HEK293 (cell line): ENCODE measurements around the gene TTC22.

ENCODE experiments used
- CTCF ChIA-PET: fragments of 350-600 bp; formaldehyde crosslinking; extraction: SDS; loops from one replicate; lab custom pipeline; 2021; ENCODE audit warnings: antibody characterized with exemption; lab: Yijun Ruan, JAX
- POLR2A ChIA-PET: fragments of 300-600 bp; formaldehyde crosslinking; extraction: SDS; loops from one replicate; lab custom pipeline; 2020; ENCODE audit warnings: antibody characterized with exemption, inconsistent platforms; lab: Yijun Ruan, JAX
- H3K27ac ChIP-seq: fragments of 200-500 bp; sonication (Bioruptor generic); 2 replicates; pipeline ENCODE4 v1.5.1; 2014; ENCODE audit warnings: low read depth, low read length, control low read depth, inconsistent platforms; ENCODE audit errors: extremely low read depth
- H3K36me3 ChIP-seq, 2 experiments: fragments of 200-500 bp in 1 of 2; sonication (Bioruptor generic) in 1 of 2; 1 replicate in 1 of 2; 2 replicates in 1 of 2; pipeline ENCODE4 v1.5.1; 2014 to 2017; ENCODE audit warnings: inconsistent platforms in 2 of 2, low read length in 2 of 2; ENCODE audit not compliant: control insufficient read depth in 2 of 2, insufficient read depth in 1 of 2
- H3K4me1 ChIP-seq: fragments of 200-500 bp; sonication (Bioruptor generic); 2 replicates; pipeline ENCODE4 v1.5.1; 2014; ENCODE audit warnings: mild to moderate bottlenecking, low read length, inconsistent platforms; ENCODE audit not compliant: control insufficient read depth, insufficient read depth
- H3K4me3 ChIP-seq: 2 replicates; pipeline ENCODE4 v1.5.1; 2011; ENCODE audit warnings: low read depth, mild to moderate bottlenecking, control low read depth, low read length, moderate library complexity
- H3K9me3 ChIP-seq: fragments of 200-500 bp; sonication (Bioruptor generic); 2 replicates; pipeline ENCODE4 v1.5.1; 2014; ENCODE audit warnings: low read depth, low read length, inconsistent platforms; ENCODE audit not compliant: control insufficient read depth, insufficient read depth
- GLIS2 ChIP-seq: fragments of 450-650 bp; formaldehyde crosslinking; IDR thresholded peaks from 2 replicates; pipeline ENCODE4 v1.5.1; 2016; ENCODE audit warnings: missing biosample characterization, missing genetic modification characterization
- KLF9 ChIP-seq: fragments of 450-650 bp; formaldehyde crosslinking; IDR thresholded peaks from 2 replicates; pipeline ENCODE4 v1.5.1; 2016; ENCODE audit warnings: missing biosample characterization, missing genetic modification characterization, low read depth
- SALL2 ChIP-seq: fragments of 450-650 bp; formaldehyde crosslinking; IDR thresholded peaks from 2 replicates; pipeline ENCODE4 v1.5.0; 2017; ENCODE audit warnings: missing biosample characterization, mild to moderate bottlenecking, missing genetic modification characterization, borderline replicate concordance
- SP7 ChIP-seq: fragments of 450-650 bp; formaldehyde crosslinking; IDR thresholded peaks from 2 replicates; pipeline ENCODE4 v1.5.1; 2016; ENCODE audit warnings: missing biosample characterization, missing genetic modification characterization
- ZBTB1 ChIP-seq: fragments of 450-650 bp; formaldehyde crosslinking; IDR thresholded peaks from 2 replicates; pipeline ENCODE4 v1.5.1; 2016; ENCODE audit warnings: missing biosample characterization, missing genetic modification characterization
- ZEB2 ChIP-seq: fragments of 450-650 bp; formaldehyde crosslinking; IDR thresholded peaks from 2 replicates; pipeline ENCODE4 v1.5.1; 2016; ENCODE audit warnings: missing biosample characterization, missing genetic modification characterization
- ZFHX2 ChIP-seq: fragments of 450-650 bp; formaldehyde crosslinking; conservative IDR thresholded peaks from 2 replicates; pipeline ENCODE4 v1.5.1; 2016; ENCODE audit warnings: missing biosample characterization, missing genetic modification characterization
- ZFP37 ChIP-seq: fragments of 450-650 bp; formaldehyde crosslinking; IDR thresholded peaks from 2 replicates; pipeline ENCODE4 v1.5.1; 2016; ENCODE audit warnings: missing biosample characterization, missing genetic modification characterization
- ZNF155 ChIP-seq: fragments of 450-650 bp; formaldehyde crosslinking; IDR thresholded peaks from 2 replicates; pipeline ENCODE4 v1.5.1; 2016; ENCODE audit warnings: missing biosample characterization, missing genetic modification characterization
- ZNF184 ChIP-seq: fragments of 450-650 bp; IDR thresholded peaks from 2 replicates; pipeline ENCODE4 v1.5.1; 2018; ENCODE audit warnings: missing biosample characterization, mild to moderate bottlenecking, missing genetic modification characterization
- ZNF19 ChIP-seq: fragments of 450-650 bp; formaldehyde crosslinking; IDR thresholded peaks from 2 replicates; pipeline ENCODE4; 2016; ENCODE audit warnings: missing biosample characterization, missing genetic modification characterization, low read depth
- ZNF2 ChIP-seq: fragments of 450-650 bp; formaldehyde crosslinking; IDR thresholded peaks from 2 replicates; pipeline ENCODE4 v1.5.1; 2016; ENCODE audit warnings: missing biosample characterization, missing genetic modification characterization
- ZNF202 ChIP-seq: fragments of 450-650 bp; formaldehyde crosslinking; IDR thresholded peaks from 2 replicates; pipeline ENCODE4 v1.5.1; 2016; ENCODE audit warnings: missing biosample characterization, missing genetic modification characterization, borderline replicate concordance
- ZNF24 ChIP-seq: fragments of 450-650 bp; formaldehyde crosslinking; IDR thresholded peaks from 2 replicates; pipeline ENCODE4 v1.5.1; 2016; ENCODE audit warnings: missing biosample characterization, missing genetic modification characterization
- ZNF292 ChIP-seq: fragments of 450-650 bp; formaldehyde crosslinking; IDR thresholded peaks from 2 replicates; pipeline ENCODE4 v1.5.1; 2016; ENCODE audit warnings: low read depth, missing biosample characterization, missing genetic modification characterization, borderline replicate concordance
- ZNF302 ChIP-seq: fragments of 450-650 bp; formaldehyde crosslinking; IDR thresholded peaks from 2 replicates; pipeline ENCODE4 v1.5.1; 2016; ENCODE audit warnings: missing biosample characterization, missing genetic modification characterization, low read depth
- ZNF423 ChIP-seq: fragments of 450-650 bp; formaldehyde crosslinking; IDR thresholded peaks from 2 replicates; pipeline ENCODE4 v1.5.1; 2016; ENCODE audit warnings: missing biosample characterization, missing genetic modification characterization
- ZNF510 ChIP-seq: fragments of 450-650 bp; formaldehyde crosslinking; IDR thresholded peaks from 2 replicates; pipeline ENCODE4 v1.5.1; 2018; ENCODE audit warnings: mild to moderate bottlenecking, missing genetic modification characterization, missing biosample characterization; ENCODE audit not compliant: insufficient replicate concordance
- ZNF514 ChIP-seq: fragments of 450-650 bp; formaldehyde crosslinking; IDR thresholded peaks from 2 replicates; pipeline ENCODE4 v1.5.1; 2016; ENCODE audit warnings: missing biosample characterization, missing genetic modification characterization
- ZNF521 ChIP-seq: fragments of 450-650 bp; formaldehyde crosslinking; IDR thresholded peaks from 2 replicates; pipeline ENCODE4 v1.5.1; 2017; ENCODE audit warnings: missing biosample characterization, mild to moderate bottlenecking, missing genetic modification characterization
- ZNF555 ChIP-seq: fragments of 450-650 bp; formaldehyde crosslinking; conservative IDR thresholded peaks from 2 replicates; pipeline ENCODE4 v1.5.1; 2017; ENCODE audit warnings: missing biosample characterization, mild to moderate bottlenecking, missing genetic modification characterization, inconsistent platforms
- ZNF561 ChIP-seq: fragments of 450-650 bp; IDR thresholded peaks from 2 replicates; pipeline ENCODE4 v1.5.1; 2018; ENCODE audit warnings: missing biosample characterization, missing genetic modification characterization, borderline replicate concordance
- ZNF654 ChIP-seq: fragments of 450-650 bp; formaldehyde crosslinking; IDR thresholded peaks from 2 replicates; pipeline ENCODE4 v1.5.1; 2016; ENCODE audit warnings: low read depth, missing biosample characterization, missing genetic modification characterization
- ZNF830 ChIP-seq: fragments of 450-650 bp; IDR thresholded peaks from 2 replicates; pipeline ENCODE4 v1.5.0; 2018; ENCODE audit warnings: missing biosample characterization, missing genetic modification characterization, low read depth, mild to moderate bottlenecking, moderate library complexity
- TF ChIP-seq, protein P1 (sequence below): fragments of 450-650 bp; formaldehyde crosslinking; optimal IDR thresholded peaks from 2 replicates; pipeline ENCODE3; 2016; ENCODE audit warnings: missing biosample characterization, mild to moderate bottlenecking, missing genetic modification characterization
- TF ChIP-seq, protein P2 (sequence below): fragments of 450-650 bp; formaldehyde crosslinking; IDR thresholded peaks from 2 replicates; pipeline ENCODE4 v1.5.1; 2016; ENCODE audit warnings: missing biosample characterization, missing genetic modification characterization
- TF ChIP-seq, protein P3 (sequence below): fragments of 450-650 bp; formaldehyde crosslinking; IDR thresholded peaks from 2 replicates; pipeline ENCODE4 v1.5.1; 2016; ENCODE audit warnings: missing biosample characterization, missing genetic modification characterization

TTC22 gene

DNA sequence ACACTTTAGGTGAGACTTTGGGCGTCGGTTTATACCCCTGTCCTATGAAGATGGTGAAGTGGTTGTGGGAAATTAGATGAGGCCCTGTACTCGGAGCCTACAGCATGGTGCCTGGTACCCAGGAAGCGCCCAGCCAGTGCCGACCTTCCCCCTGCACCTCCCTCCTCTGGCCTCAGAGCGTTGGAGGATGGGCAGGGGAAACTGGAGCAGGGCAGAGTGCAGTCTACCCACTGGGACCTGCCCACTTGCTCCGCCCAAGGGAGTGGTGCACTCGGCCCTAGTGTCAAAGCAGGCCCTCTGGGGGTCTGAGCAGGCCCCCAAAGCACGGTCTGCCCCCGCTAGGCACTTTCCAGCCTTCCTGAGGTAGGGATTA is 13.0 kb upstream of the TTC22 start:
- CTCF ChIA-PET = interaction anchor here (0.6 to 0.7 kb wide), 3 partner anchors 9 to 745 kb away, joined by 3 to 4 read pairs (median 4); no protein-coding TSS in a partner anchor
- Histone ChIP-seq H3K4me3 (no peak overlapping the region), H3K4me1 (no peaks in the 10 kb centered on the region), H3K9me3 (no peaks in the 10 kb centered on the region), H3K36me3 (no peaks in the 10 kb centered on the region), H3K27ac (no peak overlapping the region)
- TF ChIP-seq ZNF561 (tag by site-specific recombination) (no peak), ZNF2 (tag by site-specific recombination) (no peak), ZFHX2 (tag by site-specific recombination) (no peak), ZNF202 (tag by site-specific recombination) (no peak), ZNF510 (tag by site-specific recombination) (no peak), ZNF19 (no peak), ZNF423 (tag by site-specific recombination) (no peak), ZNF292 (tag by site-specific recombination) (no peak), KLF9 (tag by site-specific recombination) (no peak)
- POLR2A ChIA-PET = no interaction called here

DNA sequence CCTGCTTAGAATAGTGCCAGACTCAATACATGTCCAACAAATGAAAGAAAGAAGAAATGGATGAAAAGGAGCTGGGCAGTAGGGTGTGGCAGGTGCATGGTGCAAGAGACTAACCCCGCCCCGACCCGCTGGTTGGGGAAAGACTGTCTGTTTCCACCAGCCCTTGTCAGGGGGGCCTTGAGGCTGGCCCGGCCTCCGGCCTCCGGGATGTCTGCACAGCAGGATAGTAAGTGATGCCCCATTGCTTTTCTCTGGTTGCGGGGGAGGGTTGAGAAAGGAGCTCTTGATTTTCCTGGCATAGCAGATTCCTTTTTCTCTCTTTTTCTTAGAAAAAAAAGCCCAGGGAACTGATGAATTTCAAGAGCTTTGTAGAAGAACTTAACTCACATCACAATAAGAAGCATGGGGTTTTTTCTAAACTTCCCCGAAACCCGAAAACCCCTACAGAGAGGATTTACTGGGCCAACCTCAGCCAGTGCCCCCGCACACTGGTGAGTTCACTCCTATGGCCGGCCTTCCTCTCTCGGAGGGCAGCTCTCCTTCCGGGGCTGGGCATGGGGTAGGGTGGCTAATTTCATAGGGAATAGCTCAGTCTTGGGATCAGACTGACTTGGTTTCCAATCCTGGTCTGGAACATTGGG is 12.5 kb upstream of the TTC22 start:
- no peaks in the 10 kb centered on the region for H3K4me1 ChIP-seq
- no peak overlapping the region for H3K27ac ChIP-seq
- TF ChIP-seq, protein P1, sequence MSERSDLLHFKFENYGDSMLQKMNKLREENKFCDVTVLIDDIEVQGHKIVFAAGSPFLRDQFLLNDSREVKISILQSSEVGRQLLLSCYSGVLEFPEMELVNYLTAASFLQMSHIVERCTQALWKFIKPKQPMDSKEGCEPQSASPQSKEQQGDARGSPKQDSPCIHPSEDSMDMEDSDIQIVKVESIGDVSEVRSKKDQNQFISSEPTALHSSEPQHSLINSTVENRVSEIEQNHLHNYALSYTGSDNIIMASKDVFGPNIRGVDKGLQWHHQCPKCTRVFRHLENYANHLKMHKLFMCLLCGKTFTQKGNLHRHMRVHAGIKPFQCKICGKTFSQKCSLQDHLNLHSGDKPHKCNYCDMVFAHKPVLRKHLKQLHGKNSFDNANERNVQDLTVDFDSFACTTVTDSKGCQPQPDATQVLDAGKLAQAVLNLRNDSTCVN (tag by site-specific recombination) = no peak
- no peak for TF ChIP-seq ZFP37 (tag by site-specific recombination)
- no peak for TF ChIP-seq SALL2 (tag by site-specific recombination)
- no peak for TF ChIP-seq ZNF184
- TF ChIP-seq, protein P2, sequence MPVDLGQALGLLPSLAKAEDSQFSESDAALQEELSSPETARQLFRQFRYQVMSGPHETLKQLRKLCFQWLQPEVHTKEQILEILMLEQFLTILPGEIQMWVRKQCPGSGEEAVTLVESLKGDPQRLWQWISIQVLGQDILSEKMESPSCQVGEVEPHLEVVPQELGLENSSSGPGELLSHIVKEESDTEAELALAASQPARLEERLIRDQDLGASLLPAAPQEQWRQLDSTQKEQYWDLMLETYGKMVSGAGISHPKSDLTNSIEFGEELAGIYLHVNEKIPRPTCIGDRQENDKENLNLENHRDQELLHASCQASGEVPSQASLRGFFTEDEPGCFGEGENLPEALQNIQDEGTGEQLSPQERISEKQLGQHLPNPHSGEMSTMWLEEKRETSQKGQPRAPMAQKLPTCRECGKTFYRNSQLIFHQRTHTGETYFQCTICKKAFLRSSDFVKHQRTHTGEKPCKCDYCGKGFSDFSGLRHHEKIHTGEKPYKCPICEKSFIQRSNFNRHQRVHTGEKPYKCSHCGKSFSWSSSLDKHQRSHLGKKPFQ (tag by site-specific recombination) = no peak
- no peak for TF ChIP-seq ZNF555 (tag by site-specific recombination)
- no peak for TF ChIP-seq ZNF654
- TF ChIP-seq ZNF155 (tag by site-specific recombination) = no peak
- no peak for TF ChIP-seq ZNF521 (tag by site-specific recombination)
- TF ChIP-seq ZBTB1 (tag by site-specific recombination) = no peak
- no peak for TF ChIP-seq ZNF302 (tag by site-specific recombination)
- no peak for TF ChIP-seq ZEB2 (tag by site-specific recombination)
- no peak for TF ChIP-seq ZNF24 (tag by site-specific recombination)
- TF ChIP-seq, protein P3, sequence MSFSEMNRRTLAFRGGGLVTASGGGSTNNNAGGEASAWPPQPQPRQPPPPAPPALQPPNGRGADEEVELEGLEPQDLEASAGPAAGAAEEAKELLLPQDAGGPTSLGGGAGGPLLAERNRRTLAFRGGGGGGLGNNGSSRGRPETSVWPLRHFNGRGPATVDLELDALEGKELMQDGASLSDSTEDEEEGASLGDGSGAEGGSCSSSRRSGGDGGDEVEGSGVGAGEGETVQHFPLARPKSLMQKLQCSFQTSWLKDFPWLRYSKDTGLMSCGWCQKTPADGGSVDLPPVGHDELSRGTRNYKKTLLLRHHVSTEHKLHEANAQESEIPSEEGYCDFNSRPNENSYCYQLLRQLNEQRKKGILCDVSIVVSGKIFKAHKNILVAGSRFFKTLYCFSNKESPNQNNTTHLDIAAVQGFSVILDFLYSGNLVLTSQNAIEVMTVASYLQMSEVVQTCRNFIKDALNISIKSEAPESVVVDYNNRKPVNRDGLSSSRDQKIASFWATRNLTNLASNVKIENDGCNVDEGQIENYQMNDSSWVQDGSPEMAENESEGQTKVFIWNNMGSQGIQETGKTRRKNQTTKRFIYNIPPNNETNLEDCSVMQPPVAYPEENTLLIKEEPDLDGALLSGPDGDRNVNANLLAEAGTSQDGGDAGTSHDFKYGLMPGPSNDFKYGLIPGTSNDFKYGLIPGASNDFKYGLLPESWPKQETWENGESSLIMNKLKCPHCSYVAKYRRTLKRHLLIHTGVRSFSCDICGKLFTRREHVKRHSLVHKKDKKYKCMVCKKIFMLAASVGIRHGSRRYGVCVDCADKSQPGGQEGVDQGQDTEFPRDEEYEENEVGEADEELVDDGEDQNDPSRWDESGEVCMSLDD (tag by site-specific recombination) = no peak
- TF ChIP-seq ZNF292 (tag by site-specific recombination) = no peak
- TF ChIP-seq ZNF514 (tag by site-specific recombination) = no peak
- no peak for TF ChIP-seq ZNF830
- no peak for TF ChIP-seq SP7 (tag by site-specific recombination)
- TF ChIP-seq GLIS2 (tag by site-specific recombination) = no peak
- CTCF ChIA-PET = interaction anchor here (0.6 to 1.9 kb wide), 5 partner anchors 9 to 744 kb away, joined by 3 to 7 read pairs (median 4); no protein-coding TSS in a partner anchor
- H3K4me3 ChIP-seq = no peak overlapping the region
- no peaks in the 10 kb centered on the region for H3K36me3 ChIP-seq
- no peaks in the 10 kb centered on the region for H3K9me3 ChIP-seq
- POLR2A ChIA-PET = no interaction called here
